SKM-1 treated with dmso at 0.1 percent for 144 hours (cell line): ENCODE measurements around the gene ENTPD2.
"Not testable (repeated sequence)": the region's sequence is repeated elsewhere in the genome, so short reads cannot be mapped to it uniquely, and the experiment has no call there.

Experiments used
- DNase-seq: peaks from one replicate; lab custom pipeline; 2025; ENCODE audit not compliant: unreplicated experiment; lab: John Stamatoyannopoulos, UW

Gene ENTPD2

GRCh38 chr9:137004285-137004684, 49.6 kb downstream of the ENTPD2 start:
- DNase-seq: not testable (repeated sequence)

GRCh38 chr9:137002646-137003041, 51.2 kb downstream of the ENTPD2 start:
- DNase-seq: no peak

DNA sequence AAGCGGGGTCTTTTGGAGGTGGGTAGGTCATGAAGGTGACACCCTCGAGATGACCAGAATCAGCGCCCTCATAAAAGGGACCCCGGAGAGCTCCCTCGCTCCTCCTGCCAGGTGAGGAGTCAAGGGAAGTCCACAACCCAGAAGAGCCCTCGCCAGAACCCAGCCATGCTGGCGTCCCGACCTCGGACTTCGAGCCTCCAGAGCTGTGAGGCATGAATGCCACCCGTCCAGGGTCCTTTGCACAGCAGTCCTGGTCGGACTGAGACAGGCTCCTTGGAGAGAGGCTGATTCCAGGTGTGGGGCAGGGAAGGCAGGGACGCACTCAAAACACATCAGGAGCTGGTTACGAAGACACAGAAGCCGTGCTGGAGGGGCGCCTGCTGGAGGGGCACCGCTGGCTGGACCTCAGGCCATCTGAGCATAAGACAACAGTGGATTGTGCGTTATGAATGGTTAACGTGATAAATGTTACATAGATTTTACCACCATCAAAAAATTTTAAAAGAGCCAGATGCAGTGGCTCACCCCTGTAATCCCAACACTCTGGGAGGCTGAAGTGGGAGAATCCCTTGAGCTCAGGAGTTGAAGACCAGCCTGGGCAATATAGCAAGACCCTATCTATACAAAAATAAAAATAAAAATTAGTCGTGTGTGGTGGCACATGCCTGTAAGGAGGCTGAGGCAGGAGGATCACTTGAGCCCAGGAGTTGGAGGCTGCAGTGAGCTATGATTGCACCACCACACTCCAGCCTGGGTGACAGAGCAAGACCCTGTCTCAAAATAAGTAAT, 51.8 kb downstream of the ENTPD2 start:
- DNase-seq: no peak

- peak; percentile 76 for DNase-seq
These were observed 53.5 kb downstream of the ENTPD2 start for GRCh38 chr9:137000177-137000930.
